GM19438 (cell line): ENCODE results near the gene NEMP1.
"Not testable (repeated sequence)": the region's sequence is repeated elsewhere in the genome, so short reads cannot be mapped to it uniquely, and the experiment has no call there.

Source experiments
- ATAC-seq: cut with Tn5 transposase; IDR thresholded peaks from one replicate; pipeline ENCODE4 v1.9.1; 2021; ENCODE audit warnings: low read depth; ENCODE audit not compliant: unreplicated experiment

NEMP1 gene

DNA sequence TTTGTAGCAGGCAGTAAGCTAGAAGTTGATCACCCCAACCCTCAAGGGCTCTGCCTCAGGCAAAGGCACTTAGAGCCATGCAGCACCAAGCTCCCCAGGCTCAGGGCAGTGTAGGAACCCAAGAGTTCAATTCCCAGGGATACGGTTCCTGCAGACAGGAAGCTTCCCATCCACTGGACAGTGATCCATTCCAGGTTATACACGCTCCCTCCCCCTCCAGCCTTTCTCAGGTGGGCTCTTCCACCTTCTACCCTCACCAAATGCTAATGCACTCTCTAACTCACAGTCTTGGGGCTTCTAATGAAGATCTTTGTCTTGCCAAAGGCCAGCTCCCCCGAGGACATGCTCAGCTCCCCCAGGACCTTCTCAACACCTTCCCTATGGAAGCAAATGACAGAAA lies 41.3 kb downstream of the NEMP1 start:
- no peak for ATAC-seq

DNA sequence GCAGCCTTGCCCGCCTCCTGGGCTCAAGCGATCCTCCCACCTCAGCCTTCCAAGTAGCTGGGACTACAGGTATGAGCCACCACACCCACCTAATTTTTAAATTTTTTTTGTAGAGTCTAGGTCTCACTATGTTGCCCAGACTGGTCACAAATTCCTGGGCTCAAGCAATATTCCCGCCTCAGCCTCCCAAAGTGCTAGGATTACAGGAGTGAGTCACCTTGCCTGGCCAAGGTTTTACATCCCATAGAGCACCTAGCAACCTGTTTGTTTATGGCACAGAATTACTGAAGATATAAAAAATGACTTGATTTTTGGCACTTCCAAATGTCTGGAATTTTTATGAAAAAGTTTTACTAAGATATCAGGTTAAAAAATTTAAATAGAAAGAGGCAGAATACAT lies 45.2 kb downstream of the NEMP1 start:
- no peak for ATAC-seq

DNA sequence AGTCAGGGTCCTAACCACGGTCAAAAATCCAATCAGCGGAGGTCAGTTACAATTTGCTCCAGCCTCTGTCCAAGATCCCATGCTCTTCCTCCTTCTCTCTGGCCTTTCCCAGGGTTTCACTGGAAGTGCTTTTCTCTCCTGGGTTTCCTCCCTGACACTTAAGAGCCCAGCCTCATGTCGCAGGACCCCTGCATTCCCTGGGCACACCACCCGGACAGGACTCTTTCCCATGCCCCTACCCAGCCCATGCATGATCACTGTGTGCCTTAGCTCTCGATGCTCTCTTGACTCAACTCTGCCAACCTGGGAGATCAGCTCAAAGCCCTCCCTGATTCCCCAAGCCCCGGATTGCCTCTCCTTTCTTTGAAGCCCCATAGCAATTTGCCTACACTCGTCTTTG lies 46.8 kb downstream of the NEMP1 start:
- ATAC-seq, result no peak

DNA sequence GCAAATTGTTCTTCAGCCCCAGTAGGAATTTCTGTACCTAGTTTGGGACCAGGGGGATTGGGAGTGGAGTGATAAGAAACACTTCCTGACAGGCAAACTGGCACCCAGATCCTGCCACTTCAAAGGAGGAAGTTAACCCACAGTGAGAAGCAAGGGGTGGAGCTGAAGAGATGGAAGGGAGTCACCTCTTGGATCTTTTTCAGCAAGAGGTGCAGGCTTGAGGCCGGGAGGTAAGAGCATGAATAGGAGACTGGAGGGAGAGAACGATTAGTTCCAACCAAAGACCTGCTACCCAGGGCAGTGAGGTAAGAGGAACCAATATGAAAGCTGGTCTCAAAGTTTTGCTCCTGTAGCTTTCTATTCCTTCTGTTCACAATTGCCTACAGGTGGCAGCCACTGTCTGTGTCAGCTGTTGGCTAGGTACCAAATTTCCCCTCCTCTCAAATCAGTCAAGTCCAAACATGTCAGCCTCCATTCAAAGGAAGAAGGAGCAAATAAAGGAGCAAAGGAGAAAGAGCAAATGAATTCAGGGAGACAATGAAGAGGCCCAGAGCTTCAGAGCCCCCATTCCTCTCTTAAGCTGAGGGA lies 47.4 kb downstream of the NEMP1 start:
- ATAC-seq, result no peak

GRCh38 chr12:57029457-57029856 lies 49.1 kb downstream of the NEMP1 start:
- no peak for ATAC-seq

DNA sequence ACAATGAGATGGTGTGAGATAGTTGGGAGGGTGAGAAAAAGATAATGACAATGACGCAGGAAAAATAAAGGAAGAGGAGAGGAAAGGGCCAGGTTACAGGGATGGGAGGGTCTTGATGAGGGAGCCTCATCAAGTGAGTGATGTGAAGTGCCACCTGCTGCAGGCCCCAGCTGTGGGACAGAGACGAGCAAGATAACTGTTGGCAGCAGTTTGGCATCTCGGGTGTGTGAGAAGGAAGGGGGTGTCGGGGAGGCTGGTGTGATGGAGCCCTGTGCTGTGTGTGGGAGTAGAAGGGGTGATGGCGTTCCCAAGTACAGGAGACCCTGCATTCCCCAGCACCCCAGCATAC lies 50.8 kb downstream of the NEMP1 start:
- ATAC-seq, result no peak

GRCh38 chr12:57027011-57027804 lies 51.4 kb downstream of the NEMP1 start:
- no peak for ATAC-seq

DNA sequence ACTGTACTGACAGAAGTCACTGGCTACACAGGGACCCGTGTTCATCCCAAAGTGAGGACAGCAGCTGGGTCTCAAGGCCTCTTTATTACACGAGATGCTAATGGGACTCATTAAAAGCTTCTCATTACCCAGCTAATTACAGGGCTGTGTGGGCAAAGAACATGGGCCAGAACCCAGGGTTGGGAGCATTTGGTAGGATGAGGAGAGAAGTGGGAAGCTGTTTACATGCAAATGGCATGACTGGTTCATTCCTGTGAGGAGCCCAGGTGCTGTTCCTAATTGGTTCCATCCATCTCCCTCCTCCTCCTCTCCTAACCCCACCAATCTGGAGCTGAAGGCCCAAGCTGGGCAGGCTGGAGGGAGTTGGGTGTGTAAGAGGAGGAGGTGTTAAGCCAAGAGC lies 53.4 kb downstream of the NEMP1 start:
- no peak for ATAC-seq

GRCh38 chr12:57022324-57022723 lies 56.3 kb downstream of the NEMP1 start:
- ATAC-seq, result not testable (repeated sequence)

- no peak for ATAC-seq
These were observed 58.4 kb downstream of the NEMP1 start for GRCh38 chr12:57019983-57020719.

DNA sequence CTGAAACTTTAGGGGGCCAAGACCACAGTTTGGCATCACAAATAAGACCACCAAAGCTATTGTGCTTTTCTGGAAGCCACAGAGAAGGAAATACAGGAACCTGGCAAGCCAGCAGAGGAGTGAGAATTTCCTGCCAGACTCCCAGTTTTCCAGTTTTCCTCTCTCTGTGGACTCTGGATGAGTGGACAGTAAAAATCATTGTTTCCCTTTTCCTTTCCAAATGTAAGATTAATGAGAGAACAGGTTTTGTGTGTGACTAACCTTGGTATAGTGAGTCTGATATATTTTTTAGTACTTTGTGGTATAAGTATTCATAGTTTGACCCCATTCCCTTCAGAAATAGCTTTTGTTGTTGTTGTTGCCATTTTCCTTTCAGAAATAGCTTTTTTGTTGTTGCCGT lies 59.7 kb downstream of the NEMP1 start:
- no peak for ATAC-seq

DNA sequence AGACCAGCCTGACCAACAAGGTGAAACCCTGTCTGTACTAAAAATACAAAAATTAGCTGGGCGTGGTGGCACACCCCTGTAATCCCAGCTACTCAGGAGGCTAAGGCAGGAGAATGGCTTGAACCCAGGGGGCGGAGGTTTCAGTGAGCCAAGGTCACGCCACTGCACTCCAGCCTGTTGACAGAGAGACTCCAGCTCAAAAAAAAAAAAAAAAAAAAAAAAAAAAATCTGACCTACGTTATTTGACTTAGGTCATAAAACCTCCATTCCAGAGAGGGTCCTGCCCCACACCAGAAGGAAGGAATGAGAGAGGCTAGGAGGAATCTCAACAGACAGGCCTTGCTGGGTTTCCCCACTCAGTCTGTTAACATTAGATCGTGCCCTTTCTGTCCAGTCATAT lies 60.2 kb downstream of the NEMP1 start:
- ATAC-seq, result not testable (repeated sequence)

DNA sequence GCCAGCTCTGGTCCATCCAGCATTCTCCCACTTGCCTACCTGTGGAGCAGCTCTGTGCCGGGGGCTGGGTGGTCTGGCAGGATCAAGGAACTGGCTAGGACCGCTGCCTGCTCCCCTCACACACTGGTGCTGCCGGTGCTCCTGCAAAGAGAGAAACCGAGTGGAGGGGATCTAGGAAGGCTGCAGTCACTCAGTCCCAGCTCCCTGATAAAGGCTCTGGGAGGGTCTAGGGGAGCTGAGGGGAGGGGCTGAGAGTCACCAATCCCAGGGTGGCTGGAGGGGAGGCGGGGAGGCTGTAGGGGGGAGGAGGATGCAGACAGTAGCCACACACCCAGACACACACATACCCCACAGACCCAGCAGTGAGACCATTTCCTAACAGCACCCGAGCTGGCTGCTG lies 62.2 kb downstream of the NEMP1 start, which contains the start of gene TAC3:
Gene TAC3 (minus strand): TSS at position 182 of the 400 bp plus-strand sequence. CDS start 732 bp downstream, outside the sequence.
- ATAC-seq, result no peak

GRCh38 chr12:57012600-57013465 lies 65.8 kb downstream of the NEMP1 start:
- ATAC-seq, result peak; percentile 76

DNA sequence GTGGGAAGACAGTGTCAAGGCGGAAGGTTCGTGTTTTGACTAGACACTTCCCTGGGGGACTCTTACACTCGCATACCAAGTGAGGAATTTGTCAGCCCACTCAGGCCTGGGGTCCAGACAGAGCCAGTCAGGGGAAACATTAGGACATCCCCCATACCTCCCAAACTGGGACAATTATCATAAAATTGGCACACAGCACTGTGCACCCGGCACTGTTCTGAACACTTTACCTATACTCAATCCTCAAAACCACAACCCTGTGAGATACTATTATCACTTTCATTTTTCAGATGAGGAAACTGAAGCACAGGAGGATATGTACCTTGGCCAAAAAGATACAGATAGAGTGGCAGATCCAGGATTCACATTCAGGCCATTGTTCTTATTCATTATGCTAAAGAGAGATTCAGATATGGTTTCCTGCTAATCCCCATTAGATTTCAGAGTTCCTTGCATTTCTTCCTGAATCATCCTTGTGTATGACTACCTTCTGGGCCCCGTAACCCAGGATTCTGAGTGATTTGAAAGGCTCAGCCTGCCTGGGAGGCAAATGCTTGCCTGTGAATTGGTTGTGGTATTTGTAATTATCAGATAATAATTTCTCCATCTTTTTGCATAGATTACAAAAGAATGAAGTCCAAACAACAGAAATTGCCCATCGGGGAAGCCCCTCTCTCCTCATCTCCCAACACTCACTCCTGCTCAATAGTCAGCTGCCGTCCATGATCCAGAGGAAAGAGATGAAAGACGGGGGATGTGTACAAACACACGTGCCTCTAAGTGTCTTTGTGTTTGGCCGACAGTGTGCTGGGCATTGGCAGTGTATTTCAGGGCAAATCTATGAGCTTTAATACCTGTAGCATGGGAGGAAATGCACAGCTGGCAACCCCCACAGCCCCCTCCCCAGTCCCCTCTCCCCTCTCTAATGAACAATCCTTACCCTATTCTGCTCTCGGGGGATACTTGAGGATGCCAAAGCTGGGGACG lies 66.9 kb downstream of the NEMP1 start:
- no peak for ATAC-seq

DNA sequence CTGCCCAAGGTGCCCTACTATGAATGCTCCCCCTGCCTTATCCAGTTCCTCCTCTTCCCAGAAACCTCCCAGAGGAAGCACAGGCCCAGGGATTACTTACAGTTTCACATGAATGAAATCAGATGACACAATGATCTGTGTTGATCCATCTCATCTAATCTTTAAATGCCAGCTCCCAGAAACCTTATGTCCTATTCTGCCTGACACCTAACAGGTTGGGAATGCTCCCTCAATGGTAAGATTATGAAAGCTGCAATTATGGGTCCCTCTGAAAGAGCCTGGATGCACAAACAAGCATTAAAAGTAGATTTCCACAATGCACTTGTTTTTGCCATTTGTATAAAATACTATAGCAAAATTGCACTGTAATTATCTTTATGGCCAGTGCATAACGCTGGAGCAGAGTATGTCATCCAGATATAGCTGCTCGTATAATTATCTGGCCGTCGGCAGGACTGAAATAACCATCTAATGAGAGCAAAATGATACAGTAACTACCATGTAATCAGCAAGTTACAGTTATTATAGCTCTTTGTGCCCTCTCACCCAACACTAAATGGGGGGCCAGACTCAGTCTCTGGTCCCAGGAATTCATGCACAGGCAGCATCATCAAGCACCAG lies 67.9 kb downstream of the NEMP1 start:
- no peak for ATAC-seq

- ATAC-seq, result no peak
These were observed 68.5 kb downstream of the NEMP1 start for GRCh38 chr12:57009949-57010626.

- ATAC-seq, result no peak
These were observed 70.4 kb downstream of the NEMP1 start for GRCh38 chr12:57008178-57008577.
